ENCODE results near the gene LRRC28.

The LRRC28 gene

DNA sequence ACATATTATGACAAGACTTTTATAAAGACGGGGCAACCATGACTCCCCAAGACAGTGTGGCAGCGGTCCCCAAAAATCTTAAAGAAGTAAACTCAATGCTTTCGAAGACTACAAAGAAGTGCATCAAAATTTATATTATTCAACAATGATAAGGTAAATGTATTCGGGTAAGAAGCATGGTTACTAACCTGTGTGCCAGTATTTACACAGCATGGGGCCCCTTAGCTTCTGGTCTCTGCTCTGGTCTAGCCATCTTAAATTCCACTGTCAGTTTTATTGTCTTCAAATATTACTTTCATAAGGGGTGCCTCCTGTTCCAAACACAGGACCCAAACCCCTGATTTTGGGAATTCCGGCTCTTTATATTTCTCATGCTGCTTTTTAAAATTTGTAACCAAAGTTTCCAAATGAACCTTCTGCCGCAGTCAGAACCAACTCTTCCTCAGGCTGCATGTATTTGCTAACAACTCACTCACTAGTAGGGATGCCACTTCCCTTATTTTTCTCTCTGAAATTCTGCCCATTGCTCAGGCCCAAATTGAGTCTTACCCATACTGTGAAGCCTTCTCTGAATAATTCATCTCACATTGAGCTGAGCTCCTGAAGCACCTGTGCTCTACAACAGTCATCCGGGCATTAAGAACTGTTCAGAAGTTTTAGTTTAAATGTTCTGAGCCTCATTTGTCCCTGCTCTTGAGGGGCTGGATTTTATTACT, 3.1 kb upstream of the LRRC28 start:
- in situ Hi-C loops (cut with MboI; ENCODE audit: low pct_unique_long_range_greater_than_20kb, low sequenced_read_pairs): no loop called here
- no peak for DNase-seq

DNA sequence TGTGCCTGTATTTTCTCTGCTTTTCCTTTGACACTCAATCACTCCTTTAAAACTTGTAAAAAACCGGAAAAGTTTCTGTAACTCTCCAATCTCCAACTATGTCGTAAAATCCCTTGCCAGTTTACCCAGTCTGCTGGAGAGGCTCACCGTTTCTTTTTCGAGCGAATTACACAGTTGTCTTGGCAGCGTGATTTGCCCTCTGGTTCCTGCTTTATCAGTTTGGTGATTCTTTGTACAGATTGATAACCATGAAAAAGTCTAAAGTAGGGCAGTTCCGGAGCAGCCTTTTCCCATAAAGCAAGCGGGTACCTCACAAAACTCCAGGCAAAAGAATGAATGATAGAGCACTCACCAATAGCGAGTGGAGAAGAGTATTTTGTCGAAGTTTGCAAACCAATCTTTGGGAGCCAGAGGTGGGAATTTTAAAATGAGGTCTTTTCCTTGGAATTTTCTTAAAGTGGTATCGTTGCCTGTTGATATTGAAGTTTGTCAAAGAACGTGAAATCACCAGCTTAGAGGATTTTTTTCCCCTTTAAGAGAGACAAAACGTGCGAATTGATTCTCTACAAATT, 1.9 kb upstream of the LRRC28 start, which contains the start of gene TTC23:
Gene TTC23, minus strand, starts transcription at position 312 of the 572 bp plus-strand sequence. CDS start 20,869 bp downstream, outside the sequence.
- in situ Hi-C loops (cut with MboI; ENCODE audit: low pct_unique_long_range_greater_than_20kb, low sequenced_read_pairs): no loop called here
- DNase-seq: no peak

DNA sequence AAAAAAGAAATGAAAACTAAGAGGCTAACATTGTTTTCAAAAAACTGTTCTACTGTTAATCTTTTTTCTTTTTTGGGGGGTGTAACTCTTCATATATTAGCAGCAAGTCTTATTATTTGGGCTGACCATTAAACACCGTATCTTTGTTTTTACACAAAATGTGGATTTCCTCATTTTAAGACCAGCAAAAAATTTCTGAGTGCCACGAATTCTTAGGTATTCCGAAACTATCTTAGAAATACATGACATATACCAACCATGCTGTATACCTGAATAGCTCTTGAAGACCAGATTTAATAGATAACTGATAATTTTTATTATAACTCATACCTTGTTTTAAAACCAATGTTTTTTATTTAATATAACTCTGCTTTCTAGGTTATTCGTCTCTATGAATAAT, 1.3 kb upstream of the LRRC28 start:
- no peak for DNase-seq
- in situ Hi-C loops (cut with MboI; ENCODE audit: low pct_unique_long_range_greater_than_20kb, low sequenced_read_pairs): no loop called here

- DNase-seq: no peak
- in situ Hi-C loops (cut with MboI; ENCODE audit: low pct_unique_long_range_greater_than_20kb, low sequenced_read_pairs): no loop called here
Observed at GRCh38 chr15:99250494-99250856, 806 bp upstream of the LRRC28 start.

DNA sequence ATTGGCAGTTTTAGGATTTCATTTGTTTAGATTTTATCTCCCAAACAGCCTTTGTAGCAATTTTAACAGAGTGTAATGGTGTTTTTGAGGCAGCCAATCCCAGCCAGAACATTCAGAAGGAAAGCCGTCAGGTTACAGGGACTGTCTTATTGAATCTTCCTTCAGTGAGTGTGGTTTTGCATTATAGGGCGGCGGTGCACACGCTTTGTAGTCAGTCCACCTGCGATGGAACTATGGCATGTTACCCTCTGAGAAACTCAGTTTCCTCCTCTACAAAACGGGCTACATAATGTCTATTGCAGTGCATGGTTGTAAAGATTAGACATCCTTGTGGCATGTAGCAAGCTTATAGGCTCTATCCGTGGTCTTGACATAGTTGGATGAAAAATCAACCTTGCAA, 1.0 kb downstream of the LRRC28 start:
- DNase-seq: peak; percentile 5
- in situ Hi-C loops (cut with MboI; ENCODE audit: low pct_unique_long_range_greater_than_20kb, low sequenced_read_pairs): no loop called here

DNA sequence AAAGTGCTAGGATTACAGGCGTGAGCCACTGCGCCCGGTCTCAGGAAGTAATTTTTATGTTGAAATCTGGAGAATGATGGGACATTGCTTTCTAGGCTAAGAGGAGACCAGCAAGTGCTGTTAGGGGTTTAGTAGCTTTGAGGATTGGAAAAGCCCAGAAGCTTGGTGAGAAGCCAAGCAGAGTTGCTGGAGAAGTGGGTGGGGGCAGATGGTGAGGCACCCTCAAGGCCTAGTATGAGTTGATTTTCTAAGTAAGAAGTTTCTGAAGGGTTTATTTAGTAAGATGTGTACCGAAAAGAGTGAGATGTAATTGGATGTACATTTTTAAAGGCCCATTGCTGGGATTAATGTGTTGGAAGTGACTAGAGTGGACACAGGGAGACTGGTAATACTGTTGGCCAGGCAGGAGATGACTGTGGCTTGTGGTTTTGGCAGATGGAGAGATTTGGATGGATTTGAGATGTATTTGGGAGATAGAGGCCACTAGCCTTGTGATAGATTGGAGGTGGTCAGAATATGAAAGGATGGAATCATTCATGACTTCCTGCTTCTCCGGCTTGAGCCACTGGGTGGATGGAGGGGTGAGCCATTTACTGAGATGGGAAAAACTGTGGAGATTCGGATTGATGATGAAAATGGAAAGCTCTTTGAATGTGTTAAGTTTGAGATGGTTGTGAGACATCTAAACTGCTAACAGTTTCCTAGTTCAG, 2.3 kb downstream of the LRRC28 start:
- in situ Hi-C loops (cut with MboI; ENCODE audit: low pct_unique_long_range_greater_than_20kb, low sequenced_read_pairs): no loop called here
- no peak for DNase-seq

DNA sequence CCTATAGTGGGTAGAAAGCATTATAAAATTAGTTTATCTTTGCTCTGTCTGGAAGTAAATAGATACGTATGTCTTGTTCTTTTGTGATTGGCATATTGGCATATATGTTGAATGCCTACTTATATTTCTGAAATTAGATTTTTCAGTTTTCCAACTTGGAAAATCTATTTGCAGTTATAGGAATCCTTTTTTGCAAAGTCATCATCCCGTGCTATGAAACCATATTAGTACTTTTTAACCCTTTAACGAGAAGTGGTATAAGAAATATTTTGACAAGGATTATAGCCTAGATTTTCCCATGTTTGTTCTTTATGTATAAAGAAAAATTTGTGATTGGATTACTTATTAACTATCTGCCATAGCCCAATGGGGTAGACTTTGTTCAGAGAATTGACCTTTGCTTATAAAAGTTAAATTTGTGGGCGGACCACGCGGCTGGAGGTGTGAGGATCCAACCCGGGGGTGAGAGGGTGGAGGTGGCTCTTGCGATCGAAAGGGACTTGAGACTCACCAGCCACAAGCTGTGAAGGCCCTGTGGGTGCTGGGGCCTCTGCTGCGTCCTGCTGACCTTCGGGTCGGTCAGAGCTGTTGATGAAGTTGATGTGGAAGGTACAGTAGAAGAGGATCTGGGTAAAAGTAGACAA, 5.9 kb downstream of the LRRC28 start:
- DNase-seq: no peak
- in situ Hi-C loops (cut with MboI; ENCODE audit: low pct_unique_long_range_greater_than_20kb, low sequenced_read_pairs): no loop called here

GRCh38 chr15:99264125-99264524, 12.8 kb downstream of the LRRC28 start:
- DNase-seq: peak; percentile 61
- in situ Hi-C loops (cut with MboI; ENCODE audit: low pct_unique_long_range_greater_than_20kb, low sequenced_read_pairs): no loop called here

- no peak for DNase-seq
- in situ Hi-C loops (cut with MboI; ENCODE audit: low pct_unique_long_range_greater_than_20kb, low sequenced_read_pairs): no loop called here
Observed at GRCh38 chr15:99265541-99266070, 14.3 kb downstream of the LRRC28 start.

DNA sequence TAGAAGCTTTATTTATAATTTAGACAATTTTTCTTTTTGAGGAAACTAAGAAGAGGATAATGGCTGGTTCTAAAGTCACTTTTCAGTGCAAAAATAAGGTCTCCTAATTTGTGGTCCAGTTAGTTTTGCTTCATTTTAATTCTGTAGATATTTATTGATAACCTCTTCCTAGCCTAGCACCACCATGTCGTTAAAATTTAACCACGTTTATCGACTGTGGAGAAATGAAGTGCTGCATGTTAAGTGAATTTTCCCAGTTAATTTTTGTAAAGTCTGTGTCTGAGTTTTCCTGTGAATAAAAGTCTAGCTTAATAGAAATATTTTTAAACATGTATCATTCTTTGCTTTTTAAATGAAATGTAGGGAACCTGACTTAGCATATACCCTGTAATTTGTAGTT, 16.7 kb downstream of the LRRC28 start:
- in situ Hi-C loops (cut with MboI; ENCODE audit: low pct_unique_long_range_greater_than_20kb, low sequenced_read_pairs): no loop called here
- no peak for DNase-seq

DNA sequence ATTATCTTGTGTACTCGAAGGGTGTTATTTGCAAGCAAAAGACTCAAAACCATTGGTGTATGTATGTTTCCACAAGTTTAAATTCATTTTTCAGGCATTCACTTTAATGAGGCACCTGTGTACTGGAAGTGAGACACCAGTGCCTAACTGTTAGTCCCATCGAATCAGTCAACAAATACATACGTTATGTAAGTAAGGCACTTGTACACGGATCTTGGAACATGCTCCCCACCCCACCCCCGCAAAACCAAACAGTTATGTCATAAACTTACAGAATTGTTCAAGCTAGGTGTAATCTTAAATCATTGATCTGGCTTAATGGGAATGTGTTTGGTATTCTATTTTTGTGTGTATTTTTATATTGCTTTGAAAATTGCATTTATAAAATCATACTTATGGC, 17.1 kb downstream of the LRRC28 start:
- in situ Hi-C loops (cut with MboI; ENCODE audit: low pct_unique_long_range_greater_than_20kb, low sequenced_read_pairs): no loop called here
- no peak for DNase-seq

DNA sequence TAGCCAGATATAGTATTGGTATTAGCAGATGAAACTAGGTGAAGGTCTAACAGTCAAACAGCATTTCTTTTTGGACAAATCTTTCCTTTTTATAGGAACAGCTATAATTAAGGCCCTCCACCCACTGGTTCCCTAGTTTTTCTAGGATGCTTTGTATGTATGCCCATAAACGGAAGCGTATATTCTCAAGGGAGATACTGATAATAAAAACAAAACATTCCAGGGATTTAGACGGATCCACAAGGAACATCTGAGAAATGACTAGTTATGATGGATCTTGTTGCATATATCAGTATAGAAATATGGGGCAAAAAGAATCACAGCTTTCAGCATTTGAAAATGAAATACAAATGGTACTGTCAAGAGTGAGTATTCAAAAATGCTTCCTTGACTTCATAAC, 22.5 kb downstream of the LRRC28 start:
- in situ Hi-C loops (cut with MboI; ENCODE audit: low pct_unique_long_range_greater_than_20kb, low sequenced_read_pairs): no loop called here
- DNase-seq: no peak

- no peak for DNase-seq
- in situ Hi-C loops (cut with MboI; ENCODE audit: low pct_unique_long_range_greater_than_20kb, low sequenced_read_pairs): loop anchor here (25.0 kb wide), 1 partner anchor 462 kb away; the partner anchor contains the start of gene LYSMD4
Observed at GRCh38 chr15:99275061-99275460, 23.8 kb downstream of the LRRC28 start.

DNA sequence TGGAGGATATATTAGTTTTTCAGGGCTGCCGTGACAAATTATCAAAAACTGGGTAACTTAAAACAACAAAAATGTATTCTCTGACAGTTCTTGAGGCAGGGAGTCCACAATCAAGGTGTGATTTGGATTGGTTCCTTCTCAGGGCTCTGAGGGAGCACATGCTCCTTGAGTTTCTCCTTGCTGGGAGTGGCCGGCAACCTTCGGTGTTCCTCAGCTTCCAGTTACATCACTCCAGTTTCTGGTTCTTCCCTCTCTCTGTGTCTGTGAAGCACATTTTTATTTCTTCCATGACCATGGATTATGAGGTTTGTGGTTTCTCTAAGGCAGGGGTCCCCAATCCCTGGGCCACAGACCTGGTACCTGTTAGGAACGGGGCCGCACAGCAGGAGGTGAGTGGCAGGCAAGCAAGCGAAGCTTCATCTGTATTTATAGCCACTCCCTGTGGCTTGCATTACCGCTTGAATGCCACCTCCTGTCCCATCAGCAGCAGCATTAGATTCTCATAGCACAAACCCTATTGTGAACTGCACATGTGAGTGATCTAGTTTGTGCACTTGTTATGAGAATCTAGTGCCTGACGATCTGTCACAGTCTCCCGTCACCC, 24.3 kb downstream of the LRRC28 start:
- in situ Hi-C loops (cut with MboI; ENCODE audit: low pct_unique_long_range_greater_than_20kb, low sequenced_read_pairs): loop anchor here (25.0 kb wide), 1 partner anchor 462 kb away; the partner anchor contains the start of gene LYSMD4
- no peak for DNase-seq

GRCh38 chr15:99279290-99279689, 28.0 kb downstream of the LRRC28 start:
- in situ Hi-C loops (cut with MboI; ENCODE audit: low pct_unique_long_range_greater_than_20kb, low sequenced_read_pairs): loop anchor here (25.0 kb wide), 1 partner anchor 458 kb away; the partner anchor contains the start of gene LYSMD4
- no peak for DNase-seq

- in situ Hi-C loops (cut with MboI; ENCODE audit: low pct_unique_long_range_greater_than_20kb, low sequenced_read_pairs): loop anchor here (25.0 kb wide), 1 partner anchor 457 kb away; the partner anchor contains the start of gene LYSMD4
- DNase-seq: no peak
Observed at GRCh38 chr15:99279827-99280226, 28.5 kb downstream of the LRRC28 start.

DNA sequence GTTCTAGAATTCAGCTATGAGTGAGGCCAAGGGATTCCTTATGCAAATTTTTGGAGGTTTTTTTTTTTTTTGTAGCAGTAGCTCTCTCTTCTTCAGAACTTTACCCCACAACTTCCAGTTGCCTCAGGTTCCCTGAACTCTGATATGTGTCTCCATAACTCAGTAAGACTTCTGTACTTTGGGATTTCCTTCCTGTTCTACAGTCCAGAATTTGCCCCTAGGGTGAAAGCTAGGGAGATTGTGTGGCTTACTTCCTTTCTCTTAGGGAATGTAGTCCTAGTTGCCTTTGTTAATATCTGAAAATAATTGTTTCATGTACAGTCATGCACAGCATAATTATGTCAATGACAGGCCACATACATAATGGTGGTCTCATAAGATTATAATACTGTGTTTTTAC, 30.8 kb downstream of the LRRC28 start:
- in situ Hi-C loops (cut with MboI; ENCODE audit: low pct_unique_long_range_greater_than_20kb, low sequenced_read_pairs): loop anchor here (25.0 kb wide), 1 partner anchor 455 kb away; the partner anchor contains the start of gene LYSMD4
- no peak for DNase-seq

- in situ Hi-C loops (cut with MboI; ENCODE audit: low pct_unique_long_range_greater_than_20kb, low sequenced_read_pairs): loop anchor here (25.0 kb wide), 1 partner anchor 455 kb away; the partner anchor contains the start of gene LYSMD4
Observed at GRCh38 chr15:99282586-99282985, 31.3 kb downstream of the LRRC28 start.

DNA sequence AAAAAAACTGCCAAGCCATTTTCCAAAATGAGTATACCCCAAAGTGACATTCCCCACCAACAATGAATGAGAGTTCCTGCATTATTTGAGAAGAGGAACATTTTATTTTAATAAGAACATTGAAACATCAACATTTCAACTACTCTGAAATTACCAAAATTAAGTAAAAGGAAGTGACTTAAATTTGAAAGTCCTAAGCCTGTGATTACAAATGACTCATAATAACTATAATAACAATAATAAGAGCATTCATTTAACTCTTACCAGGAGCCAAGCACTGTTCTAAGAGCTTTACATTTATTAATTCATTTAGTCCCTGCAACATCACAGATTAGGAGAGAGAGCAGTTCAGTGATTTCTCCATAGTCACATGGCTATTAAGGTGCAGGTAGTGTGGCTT, 32.4 kb downstream of the LRRC28 start:
- DNase-seq: no peak
- in situ Hi-C loops (cut with MboI; ENCODE audit: low pct_unique_long_range_greater_than_20kb, low sequenced_read_pairs): loop anchor here (25.0 kb wide), 1 partner anchor 454 kb away; the partner anchor contains the start of gene LYSMD4

More at GRCh38 chr15:99282586-99282985, 31.3 kb downstream of the LRRC28 start:
- DNase-seq: no peak
